SK-N-SH (cell line): ENCODE results near the gene GRB10. TPM values are rescaled to one million over a fixed set of nuclear protein-coding genes. Genes with fewer than 3 reads are reported as not detected.
A peak's percentile ranks its signal among the peaks of the same experiment; 100 is the strongest.

Source experiments
- CTCF ChIA-PET: fragments of 300-600, 350-600 bp; formaldehyde crosslinking; extraction: SDS; loops from one replicate; lab custom pipeline; 2021; lab: Yijun Ruan, JAX
- POLR2A ChIA-PET: fragments of 350-600 bp; sonication (Branson Sonifier 250); formaldehyde crosslinking; extraction: SDS; loops from one replicate; lab custom pipeline; 2020; ENCODE audit warnings: antibody characterized with exemption, inconsistent platforms; lab: Yijun Ruan, JAX
- DNase-seq: peaks from one replicate; pipeline ENCODE4 v3.0.0; 2012
- H2AFZ ChIP-seq: fragments of 200-600 bp; sonication (generic); 2 replicates; pipeline ENCODE4 v1.8.1; 2016; ENCODE audit warnings: antibody characterized with exemption, mild to moderate bottlenecking, low read depth
- H3F3A ChIP-seq: fragments of 200-600 bp; sonication (generic); replicated peaks from 2 replicates; pipeline ENCODE3; 2016; ENCODE audit warnings: antibody characterized with exemption, mild to moderate bottlenecking; ENCODE audit not compliant: insufficient read depth
- H3K27ac ChIP-seq, 2 experiments: fragments of 200-500 bp in 1 of 2; fragments of 200-600 bp in 1 of 2; sonication (Bioruptor generic) in 1 of 2; sonication (generic), shearing (Covaris generic) in 1 of 2; 2 replicates each; pipeline versions ENCODE4 v1.5.1 to v1.6.1; 2014 to 2016; ENCODE audit warnings: low read depth in 2 of 2, inconsistent platforms in 1 of 2, low read length in 1 of 2, mild to moderate bottlenecking in 1 of 2, mixed read lengths in 1 of 2
- H3K27me3 ChIP-seq: fragments of 200-600 bp; sonication (generic), shearing (Covaris generic); 2 replicates; pipeline ENCODE4 v1.6.1; 2016; ENCODE audit warnings: mixed run types; ENCODE audit not compliant: insufficient read depth
- H3K36me3 ChIP-seq, 2 experiments: fragments of 200-500 bp in 1 of 2; fragments of 200-600 bp in 1 of 2; sonication (Bioruptor generic) in 1 of 2; sonication (generic) in 1 of 2; replicated peaks in 1 of 2; 2 replicates each; pipeline versions ENCODE3 to v1.5.1; 2014 to 2016; ENCODE audit warnings: low read length in 1 of 2, mild to moderate bottlenecking in 1 of 2; ENCODE audit not compliant: insufficient read depth in 2 of 2, control insufficient read depth in 1 of 2
- H3K4me1 ChIP-seq, 2 experiments: fragments of 200-500 bp in 1 of 2; fragments of 200-600 bp in 1 of 2; sonication (Bioruptor generic) in 1 of 2; sonication (generic), shearing (Covaris generic) in 1 of 2; 2 replicates each; pipeline versions ENCODE4 v1.5.1 to v1.6.1; 2014 to 2016; ENCODE audit warnings: low read depth in 1 of 2, low read length in 1 of 2, mixed run types in 1 of 2; ENCODE audit not compliant: insufficient read depth in 2 of 2, control insufficient read depth in 1 of 2
- H3K4me2 ChIP-seq: fragments of 200-600 bp; sonication (generic), shearing (Covaris generic); 2 replicates; pipeline ENCODE4 v1.6.1; 2017; ENCODE audit warnings: mixed run types
- H3K4me3 ChIP-seq, 2 experiments: fragments of 200-500 bp in 1 of 2; fragments of 200-600 bp in 1 of 2; sonication (Bioruptor generic) in 1 of 2; sonication (generic), shearing (Covaris generic) in 1 of 2; 2 replicates each; pipeline versions ENCODE4 v1.5.1 to v1.8.1; 2014 to 2016; ENCODE audit warnings: low read depth in 2 of 2, inconsistent platforms in 1 of 2, low read length in 1 of 2, mild to moderate bottlenecking in 1 of 2, mixed read lengths in 1 of 2, moderate library complexity in 1 of 2
- H3K79me2 ChIP-seq: fragments of 200-600 bp; sonication (generic); 2 replicates; pipeline ENCODE4 v1.8.1; 2017; ENCODE audit warnings: mild to moderate bottlenecking; ENCODE audit not compliant: insufficient read depth
- H3K9ac ChIP-seq: fragments of 200-600 bp; sonication (generic); 2 replicates; pipeline ENCODE4 v1.6.1; 2017; ENCODE audit warnings: mixed run types
- H3K9me2 ChIP-seq: fragments of 200-600 bp; sonication (generic); 2 replicates; pipeline ENCODE4 v1.6.1; 2017; ENCODE audit warnings: mixed run types
- H3K9me3 ChIP-seq: fragments of 200-600 bp; sonication (generic); 2 replicates; pipeline ENCODE4 v1.6.1; 2017; ENCODE audit warnings: mixed run types, mild to moderate bottlenecking, moderate library complexity
- H4K20me1 ChIP-seq: fragments of 200-600 bp; sonication (generic); 2 replicates; pipeline ENCODE4 v1.6.1; 2017; ENCODE audit warnings: mild to moderate bottlenecking, mixed run types; ENCODE audit not compliant: insufficient read depth
- CTCF ChIP-seq: fragments of 200-600 bp; sonication (generic); IDR thresholded peaks from 2 replicates; pipeline ENCODE4 v1.6.1; 2017; ENCODE audit warnings: antibody characterized with exemption, mild to moderate bottlenecking, moderate library complexity
- ELF1 ChIP-seq: IDR thresholded peaks from 2 replicates; pipeline ENCODE4 v1.4.0; 2012
- EP300 ChIP-seq, 2 experiments: IDR thresholded peaks; 2 replicates each; pipeline versions ENCODE4 v1.4.0 to v1.6.1; 2012; ENCODE audit warnings: borderline replicate concordance in 1 of 2, low read depth in 1 of 2, low read length in 1 of 2
- EZH2phosphoT487 ChIP-seq: fragments of 200-600 bp; sonication (generic); IDR thresholded peaks from 2 replicates; pipeline ENCODE4 v1.6.1; 2017; ENCODE audit warnings: low read depth, mixed run types, mild to moderate bottlenecking, antibody characterized with exemption, moderate library complexity, borderline replicate concordance
- FOSL2 ChIP-seq: IDR thresholded peaks from 2 replicates; pipeline ENCODE4 v1.4.0; 2012; ENCODE audit warnings: low read depth, mild to moderate bottlenecking, moderate library complexity, borderline replicate concordance
- FOXM1 ChIP-seq: IDR thresholded peaks from 2 replicates; pipeline ENCODE4 v1.4.0; 2012; ENCODE audit warnings: low read depth, mild to moderate bottlenecking
- GABPA ChIP-seq: IDR thresholded peaks from 2 replicates; pipeline ENCODE4 v1.4.0; 2012; ENCODE audit warnings: low read depth, mild to moderate bottlenecking
- GATA2 ChIP-seq: sonication (generic); formaldehyde crosslinking; IDR thresholded peaks from 2 replicates; pipeline ENCODE4 v1.5.0; 2020; ENCODE audit warnings: mild to moderate bottlenecking, missing genetic modification reagents
- MAX ChIP-seq: IDR thresholded peaks from 2 replicates; pipeline ENCODE4 v1.4.0; 2012; ENCODE audit warnings: low read depth
- MXI1 ChIP-seq: IDR thresholded peaks from 2 replicates; pipeline ENCODE4 v1.6.1; 2012; ENCODE audit warnings: mild to moderate bottlenecking, low read depth, low read length, improper control_type of control experiment
- RAD21 ChIP-seq: IDR thresholded peaks from 2 replicates; pipeline ENCODE4 v1.6.1; 2012; ENCODE audit warnings: mild to moderate bottlenecking, low read length
- RCOR1 ChIP-seq: fragments of 150-350 bp; IDR thresholded peaks from 2 replicates; pipeline ENCODE4 v1.6.1; 2017; ENCODE audit warnings: antibody characterized with exemption, low read length
- REST ChIP-seq: IDR thresholded peaks from 2 replicates; pipeline ENCODE4 v1.6.1; 2012; ENCODE audit warnings: mild to moderate bottlenecking, low read depth, low read length, moderate library complexity
- RFX5 ChIP-seq: IDR thresholded peaks from 2 replicates; pipeline ENCODE4 v1.6.1; 2012; ENCODE audit warnings: mild to moderate bottlenecking, improper control_type of control experiment, low read length
- RXRA ChIP-seq: IDR thresholded peaks from 2 replicates; pipeline ENCODE4 v1.4.0; 2012; ENCODE audit warnings: low read depth, mild to moderate bottlenecking, borderline replicate concordance
- SIN3A ChIP-seq: IDR thresholded peaks from 2 replicates; pipeline ENCODE4 v1.6.1; 2012; ENCODE audit warnings: low read depth, mild to moderate bottlenecking, low read length, moderate library complexity, borderline replicate concordance
- TAF1 ChIP-seq: IDR thresholded peaks from 2 replicates; pipeline ENCODE4 v1.6.1; 2012; ENCODE audit warnings: low read depth, mild to moderate bottlenecking, low read length, moderate library complexity, borderline replicate concordance
- TCF12 ChIP-seq: IDR thresholded peaks from 2 replicates; pipeline ENCODE4 v1.4.0; 2012
- YY1 ChIP-seq: IDR thresholded peaks from 2 replicates; pipeline ENCODE4 v1.4.0; 2012; ENCODE audit warnings: low read depth, mild to moderate bottlenecking
- ZBTB33 ChIP-seq: IDR thresholded peaks from 2 replicates; pipeline ENCODE4 v1.4.0; 2012; ENCODE audit warnings: low read depth, borderline replicate concordance
- WGBS: methylation state at CpG from one replicate; pipeline ENCODE4 v1.1.6; 2017; ENCODE audit warnings: low lambda C conversion rate; 5-methylcytosine and 5-hydroxymethylcytosine counted together
- polyA plus RNA-seq, 3 experiments: library from polyadenylated mRNA; depleted of rRNA; stranded (reverse); fragments of >200 nt; gene quantifications; 2 replicates each; pipeline ENCODE4 v1.2.3, GENCODE V29; 2012

GRB10 gene
- polyA plus RNA-seq, 1 of the 3 experiments (the other 2 are of a cell fraction): 5.1 TPM

GRCh38 chr7:50745835-50746234 is 36.9 kb downstream of the GRB10 start:
- Histone ChIP-seq H3K9ac (no peak overlapping the region), H4K20me1 (peaks cover 98% of the 10 kb centered on the region), H3K4me3 (no peak overlapping the region), H3K36me3 (peaks cover 0 to 4% of the 10 kb centered on the region in 2 experiments), H3K9me2 (no peaks in the 10 kb centered on the region), H3K9me3 (no peaks in the 10 kb centered on the region), H3K27me3 (no peaks in the 10 kb centered on the region), H3K4me1 (no peaks in the 10 kb centered on the region), H3F3A (no peaks in the 10 kb centered on the region), H3K4me2 (no peak overlapping the region), H3K27ac (no peak overlapping the region), H2AFZ (no peak overlapping the region), H3K79me2 (peaks cover 88% of the 10 kb centered on the region)
- DNase-seq: no peak
- TF ChIP-seq REST: peak; percentile 62
- TF ChIP-seq RFX5: no peak
- no peak for TF ChIP-seq ZBTB33
- no peak for TF ChIP-seq EZH2phosphoT487
- TF ChIP-seq TAF1: no peak
- no peak for TF ChIP-seq RCOR1
- ChIA-PET POLR2A (no interaction called here), CTCF (no interaction called here)
- WGBS: 26% methylated on average over 2 of the region's 2 CpGs

GRCh38 chr7:50745336-50745735 is 37.4 kb downstream of the GRB10 start:
- H3K79me2 ChIP-seq: peaks cover 88% of the 10 kb centered on the region
- H3K9ac ChIP-seq: no peak overlapping the region
- H3K4me2 ChIP-seq: no peak overlapping the region
- peaks cover 0 to 4% of the 10 kb centered on the region in 2 experiments for H3K36me3 ChIP-seq
- no peak overlapping the region for H3K27ac ChIP-seq
- peaks cover 98% of the 10 kb centered on the region for H4K20me1 ChIP-seq
- TF ChIP-seq YY1 (no peak), RAD21 (no peak), MAX (no peak), RFX5 (no peak), FOSL2 (no peak), RXRA (no peak), RCOR1 (no peak), CTCF (no peak), FOXM1 (no peak), GABPA (no peak), ELF1 (no peak), SIN3A (no peak), EP300 (IDR thresholded peaks at IDR 0.05; ENCODE audit: borderline replicate concordance in 1 of 2, low read depth in 1 of 2, low read length in 1 of 2) (no peak), MXI1 (no peak), TCF12 (no peak), GATA2 (CRISPR knock-in tag) (no peak)
- 51% methylated on average over 7 of the region's 7 CpGs for WGBS
- H3K9me3 ChIP-seq: no peaks in the 10 kb centered on the region
- H3K4me1 ChIP-seq: peaks cover 0 to under 1% of the 10 kb centered on the region in 2 experiments; a peak in 1 of 4 replicates
- H2AFZ ChIP-seq: no peak overlapping the region
- ChIA-PET CTCF (no interaction called here), POLR2A (no interaction called here)
- H3K9me2 ChIP-seq: no peaks in the 10 kb centered on the region
- H3K27me3 ChIP-seq: no peaks in the 10 kb centered on the region
- no peaks in the 10 kb centered on the region for H3F3A ChIP-seq
- DNase-seq: no peak
- no peak overlapping the region for H3K4me3 ChIP-seq
